ENCODE data around the gene CPED1. TPM values are rescaled to one million over a fixed set of nuclear protein-coding genes. Genes with fewer than 3 reads are reported as not detected.

Gene CPED1
- total RNA-seq, 4 donors from 2014 or later = 1.9 to 4.4 (median 3.7) TPM

- 84 to 86% methylated on average over 6 of the region's 6 CpGs for WGBS, 2 donors
These were observed 315.1 kb downstream of the CPED1 start for GRCh38 chr7:121303422-121304101.

DNA sequence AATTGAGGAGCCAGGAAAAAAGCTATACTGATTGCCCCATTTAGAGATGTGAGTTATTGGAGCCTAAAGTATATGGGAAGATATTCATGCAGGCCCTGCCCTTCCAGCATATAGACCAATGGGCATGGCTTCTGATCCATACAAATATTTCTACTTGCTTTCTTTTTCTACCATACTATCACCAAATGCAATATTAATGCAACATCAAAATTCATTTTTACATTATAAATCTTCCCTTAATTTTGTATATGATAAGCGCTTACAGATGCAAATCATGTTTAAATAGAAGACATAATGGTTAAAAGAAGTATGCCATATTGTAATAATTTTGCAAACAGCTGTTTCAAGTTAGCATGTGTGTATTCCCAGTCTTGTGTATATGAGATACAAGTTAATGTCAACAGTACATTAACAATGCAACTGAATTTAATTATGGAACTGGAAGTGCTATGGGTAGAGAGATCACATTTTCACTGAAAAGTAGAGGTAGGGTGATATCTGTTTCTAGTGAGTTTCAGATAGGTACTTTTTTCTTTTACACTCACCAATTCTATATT is 315.7 kb downstream of the CPED1 start:
- TF ChIP-seq POLR2A (IDR thresholded peaks at IDR 0.05) = no peak
- TF ChIP-seq CTCF (IDR thresholded peaks at IDR 0.05) = no peak
- 79 to 87% methylated on average over 1 of the region's 1 CpG for WGBS, 2 donors
- no peak overlapping the region for H3K4me3 ChIP-seq (ENCODE audit: low read depth, poor library complexity, severe bottlenecking)
- intact Hi-C loops (cut with DNase I; ENCODE audit: low total_unique reads) = no loop called here
- DNase-seq (ENCODE audit: low spot score in 2 of 2) = no peak

More at GRCh38 chr7:121303422-121304101, 315.1 kb downstream of the CPED1 start:
- intact Hi-C loops (cut with DNase I; ENCODE audit: low total_unique reads) = no loop called here
- DNase-seq (ENCODE audit: low spot score in 2 of 2) = no peak
- TF ChIP-seq CTCF (IDR thresholded peaks at IDR 0.05) = no peak
- TF ChIP-seq POLR2A (IDR thresholded peaks at IDR 0.05) = no peak
- H3K4me3 ChIP-seq (ENCODE audit: low read depth, poor library complexity, severe bottlenecking) = no peak overlapping the region

- no peak overlapping the region for H3K4me3 ChIP-seq (ENCODE audit: low read depth, poor library complexity, severe bottlenecking)
- DNase-seq (ENCODE audit: low spot score in 2 of 2) = no peak
- no peak for TF ChIP-seq POLR2A (IDR thresholded peaks at IDR 0.05)
- TF ChIP-seq CTCF (IDR thresholded peaks at IDR 0.05) = no peak
- intact Hi-C loops (cut with DNase I; ENCODE audit: low total_unique reads) = no loop called here
- WGBS, 2 donors = 65 to 66% methylated on average over 3 of the region's 3 CpGs
These were observed 316.6 kb downstream of the CPED1 start for GRCh38 chr7:121305109-121305508.

DNA sequence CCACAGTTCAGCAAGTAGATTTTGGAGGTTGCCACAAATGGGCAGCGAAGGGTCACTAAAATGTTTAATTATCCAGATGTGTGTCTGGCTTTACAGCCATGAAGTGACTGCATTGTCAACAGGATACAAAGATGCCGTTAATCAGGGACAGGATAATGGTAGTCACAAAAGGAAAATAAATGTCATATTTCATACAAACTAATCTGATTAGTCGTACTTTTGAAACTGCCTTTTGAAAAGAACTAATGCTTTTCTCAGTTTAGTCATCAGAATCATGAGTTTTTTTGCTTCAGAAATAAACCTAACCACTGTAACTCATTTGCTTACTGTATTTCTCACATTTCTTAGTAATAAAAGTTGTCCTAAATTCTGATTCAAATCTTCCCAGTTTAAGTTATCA is 318.1 kb downstream of the CPED1 start:
- WGBS, 2 donors = 37 to 39% methylated on average over 3 of the region's 3 CpGs
- no peak overlapping the region for H3K4me3 ChIP-seq (ENCODE audit: low read depth, poor library complexity, severe bottlenecking)
- intact Hi-C loops (cut with DNase I; ENCODE audit: low total_unique reads) = no loop called here
- DNase-seq (ENCODE audit: low spot score in 2 of 2) = no peak
- TF ChIP-seq POLR2A (IDR thresholded peaks at IDR 0.05) (no peak), CTCF (IDR thresholded peaks at IDR 0.05) (no peak)

DNA sequence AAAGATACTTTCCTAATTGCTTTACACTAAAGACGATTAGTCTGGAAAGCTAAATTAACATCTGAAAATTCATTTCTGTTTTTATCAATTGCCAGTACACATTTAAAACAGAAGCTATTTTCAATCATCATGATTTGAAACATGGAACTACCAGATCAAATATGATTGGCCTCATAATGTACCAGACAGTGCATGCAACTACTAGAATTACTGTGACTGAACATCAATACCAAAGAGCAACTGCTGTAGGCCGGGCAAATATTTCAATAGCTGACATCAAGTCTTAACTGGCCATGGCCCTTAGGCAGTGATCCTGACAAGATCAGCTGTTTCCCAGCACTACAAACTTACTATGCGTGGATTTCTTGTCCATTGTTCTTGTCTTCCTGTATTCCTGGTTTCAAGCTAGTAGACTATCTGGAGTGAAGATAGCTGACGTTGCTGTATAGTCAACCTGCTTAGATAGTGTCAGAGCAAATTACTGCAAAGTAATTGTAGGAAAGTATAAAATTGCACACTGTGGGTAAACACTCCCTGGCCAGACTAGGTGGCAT is 318.6 kb downstream of the CPED1 start:
- H3K4me3 ChIP-seq (ENCODE audit: low read depth, poor library complexity, severe bottlenecking) = no peak overlapping the region
- no peak for DNase-seq (ENCODE audit: low spot score in 2 of 2)
- intact Hi-C loops (cut with DNase I; ENCODE audit: low total_unique reads) = no loop called here
- no peak for TF ChIP-seq POLR2A (IDR thresholded peaks at IDR 0.05)
- TF ChIP-seq CTCF (IDR thresholded peaks at IDR 0.05) = no peak
- 40 to 42% methylated on average over 4 of the region's 4 CpGs for WGBS, 2 donors
